GM12878 (cell line): ENCODE results near the gene FOXP4. TPM values are rescaled to one million over a fixed set of nuclear protein-coding genes. Genes with fewer than 3 reads are reported as not detected.

Source experiments
- ATAC-seq: fragments of 200-7000 bp; cut with Tn5 transposase; 3 replicates; pipeline ENCODE4 v1.9.1; 2020; ENCODE audit warnings: mild to moderate bottlenecking, moderate library complexity
- BruUV-seq: library from RNA; stranded (reverse); fragments of 400-500 nt; replicated peaks from 2 replicates; lab custom pipeline; 2021; lab: Mats Ljungman, UMichigan
- CTCF ChIA-PET: fragments of 300-600 bp; sonication (Branson Sonifier 250); formaldehyde crosslinking; extraction: SDS; loops from one replicate; lab custom pipeline; 2021; ENCODE audit warnings: inconsistent platforms; lab: Yijun Ruan, JAX
- POLR2A ChIA-PET: fragments of 350-600 bp; formaldehyde crosslinking; extraction: SDS; loops from one replicate; lab custom pipeline; 2021; ENCODE audit warnings: inconsistent platforms; lab: Charles Lee
- RAD21 ChIA-PET: fragments of 300-600 bp; sonication (Branson Sonifier 250); formaldehyde crosslinking; loops from one replicate; lab custom pipeline; 2023; ENCODE audit warnings: antibody characterized with exemption; ENCODE audit not compliant: unreplicated experiment; lab: Charles Lee
- SMC1A ChIA-PET: fragments of 300-600 bp; sonication (Branson Sonifier 250); formaldehyde crosslinking; loops from one replicate; lab custom pipeline; 2023; ENCODE audit not compliant: unreplicated experiment, uncharacterized antibody; lab: Charles Lee
- DNase-seq: peaks from one replicate; pipeline ENCODE4 v3.0.0-alpha.2; 2011; ENCODE audit warnings: low read depth, low spot score
- FAIRE-seq: peaks from 3 replicates; lab custom pipeline; 2011; peaks lifted over from hg19 to GRCh38; lab: Jason Lieb, UNC
- H2AFZ ChIP-seq: 2 replicates; pipeline ENCODE4 v1.6.0; 2011; ENCODE audit warnings: low read depth, low read length, control low read depth; ENCODE audit not compliant: control insufficient read depth
- H3K27ac ChIP-seq: 2 replicates; pipeline ENCODE4 v1.5.1; 2011; ENCODE audit warnings: control low read depth; ENCODE audit not compliant: control insufficient read depth, insufficient read depth
- H3K27me3 ChIP-seq, 2 experiments: replicated peaks in 1 of 2; 2 replicates each; pipeline versions ENCODE4 v1.6.0 to v1.6.1; 2011; ENCODE audit warnings: low read length in 1 of 2; ENCODE audit not compliant: control insufficient read depth in 2 of 2, insufficient read depth in 2 of 2
- H3K36me3 ChIP-seq, 2 experiments: 2 replicates each; pipeline ENCODE4 v1.5.1; 2011; ENCODE audit warnings: low read length in 1 of 2; ENCODE audit not compliant: control insufficient read depth in 2 of 2, insufficient read depth in 2 of 2
- H3K4me1 ChIP-seq: 2 replicates; pipeline ENCODE4 v1.6.1; 2011; ENCODE audit warnings: mild to moderate bottlenecking, low read length, moderate library complexity, mixed read lengths; ENCODE audit not compliant: control insufficient read depth, insufficient read depth
- H3K4me2 ChIP-seq: 2 replicates; pipeline ENCODE4 v1.6.0; 2011; ENCODE audit warnings: control low read depth; ENCODE audit not compliant: control insufficient read depth, insufficient read depth
- H3K4me3 ChIP-seq: fragments of 200-600 bp; sonication (generic); 2 replicates; pipeline ENCODE4 v1.5.1; 2016
- H3K79me2 ChIP-seq: 2 replicates; pipeline ENCODE4 v1.6.0; 2011; ENCODE audit warnings: low read length; ENCODE audit not compliant: control insufficient read depth, insufficient read depth
- H3K9ac ChIP-seq: 2 replicates; pipeline ENCODE4 v1.8.0; 2011; ENCODE audit warnings: low read length, control low read depth, mixed read lengths; ENCODE audit not compliant: control insufficient read depth, insufficient read depth
- H3K9me3 ChIP-seq: replicated peaks from 3 replicates; pipeline ENCODE4 v1.5.1; 2011; ENCODE audit warnings: mild to moderate bottlenecking, low read length; ENCODE audit not compliant: control insufficient read depth, insufficient read depth
- H4K20me1 ChIP-seq: 2 replicates; pipeline ENCODE4 v1.6.0; 2011; ENCODE audit not compliant: control insufficient read depth, insufficient read depth
- CBFB ChIP-seq: IDR thresholded peaks from 2 replicates; pipeline ENCODE4 v1.6.1; 2016; ENCODE audit warnings: antibody characterized with exemption, low read depth
- CTCF ChIP-seq, 3 experiments: IDR thresholded peaks in 2 of 3; conservative IDR thresholded peaks in 1 of 3; 2 replicates each; pipeline ENCODE4 v1.5.1; 2011; ENCODE audit warnings: low read depth in 3 of 3, low read length in 3 of 3, mild to moderate bottlenecking in 3 of 3, control low read depth in 2 of 3, moderate library complexity in 2 of 3, inconsistent platforms in 1 of 3, mixed read lengths in 1 of 3; ENCODE audit not compliant: control insufficient read depth in 2 of 3, insufficient read depth in 1 of 3; ENCODE audit errors: extremely low read depth in 1 of 3
- EP300 ChIP-seq, 2 experiments: fragments of 150-350 bp in 1 of 2; IDR thresholded peaks; 2 replicates each; pipeline ENCODE4 v1.6.1; 2011 to 2012; ENCODE audit warnings: low read depth in 2 of 2, low read length in 2 of 2, borderline replicate concordance in 1 of 2, improper control_type of control experiment in 1 of 2, inconsistent platforms in 1 of 2; ENCODE audit not compliant: control insufficient read depth in 1 of 2
- GABPA ChIP-seq: IDR thresholded peaks from 2 replicates; pipeline ENCODE4 v1.6.1; 2014; ENCODE audit warnings: antibody characterized with exemption, low read depth, mild to moderate bottlenecking, inconsistent platforms
- KAT2A ChIP-seq: conservative IDR thresholded peaks from 2 replicates; pipeline ENCODE4 v1.6.1; 2011; ENCODE audit warnings: low read depth, low read length; ENCODE audit not compliant: control insufficient read depth
- NRF1 ChIP-seq: conservative IDR thresholded peaks from 2 replicates; pipeline ENCODE4 v1.6.1; 2011; ENCODE audit warnings: mild to moderate bottlenecking, low read depth, low read length, improper control_type of control experiment
- PAX8 ChIP-seq: fragments of 450-650 bp; IDR thresholded peaks from 2 replicates; pipeline ENCODE4 v1.6.1; 2017; ENCODE audit warnings: mild to moderate bottlenecking, moderate library complexity
- TARDBP ChIP-seq: IDR thresholded peaks from 2 replicates; pipeline ENCODE4 v1.6.1; 2016; ENCODE audit warnings: borderline replicate concordance
- ZNF384 ChIP-seq: IDR thresholded peaks from 2 replicates; pipeline ENCODE4 v1.6.1; 2012; ENCODE audit warnings: low read depth, mild to moderate bottlenecking, low read length, improper control_type of control experiment, borderline replicate concordance
- WGBS: methylation state at CpG from one replicate; pipeline ENCODE4 v1.1.6; 2016; ENCODE audit warnings: low lambda C conversion rate; ENCODE audit not compliant: insufficient replicate concordance, insufficient coverage; ENCODE audit errors: missing lambda C conversion rate; 5-methylcytosine and 5-hydroxymethylcytosine counted together
- in situ Hi-C: fragments of 300-500 bp; cut with MboI; formaldehyde crosslinking; loops from 9 replicates; pipeline ENCODE4 v1.14.3; 2018; ENCODE audit warnings: mixed read lengths
- intact Hi-C: fragments of 100-400 bp; cut with micrococcal nuclease; formaldehyde crosslinking; loops from one replicate; pipeline ENCODE4 v1.14.2; 2022; ENCODE audit not compliant: unreplicated experiment
- polyA plus RNA-seq, 11 experiments: library from polyadenylated mRNA; depleted of rRNA in 4 of 11; unstranded in 6 of 11; stranded (reverse) in 5 of 11; fragments of >200 nt; fragmentation: Nextera tagmentation in 4 of 11; fragmentation: Illumina TruSeq in 1 of 11; extraction: Ambion mirVana in 4 of 11; extraction: Trizol in 1 of 11; gene quantifications; 1 replicate in 1 of 11; 2 replicates in 10 of 11; pipeline versions ENCODE4 v1.2.1 to v1.2.3, GENCODE V29; 2011 to 2016; ENCODE audit warnings: inconsistent platforms in 2 of 11, missing spikeins in 2 of 11, low read depth in 1 of 11
- total RNA-seq, 4 experiments: library from RNA; depleted of rRNA in 3 of 4; stranded (reverse); fragments of >200 nt in 3 of 4; fragmentation: Illumina TruSeq in 1 of 4; extraction: Trizol in 1 of 4; gene quantifications; 2 replicates each; pipeline versions ENCODE4 v1.2.1 to v1.2.3, GENCODE V29; 2013 to 2021

Gene FOXP4
- total and polyA plus RNA-seq, 10 of the 15 experiments (the other 5 are each of a cell fraction or from before 2014, with no cell fraction given): 0.31 to 46.1 (median 2.3) TPM

GRCh38 chr6:41568202-41568584 is 22.0 kb downstream of the FOXP4 start:
- ChIA-PET CTCF (no interaction called here), SMC1A (no interaction called here), POLR2A (interaction anchor here (0.6 kb wide), 1 partner anchor 9 kb away, joined by 3 read pairs; no protein-coding TSS in a partner anchor), RAD21 (no interaction called here)
- Histone ChIP-seq H3K4me1 (no peaks in the 10 kb centered on the region; the same call in 1 of the 2 replicates), H3K27me3 (no peaks in the 10 kb centered on the region), H3K9me3 (no peaks in the 10 kb centered on the region), H3K4me2 (no peak overlapping the region), H3K27ac (no peak overlapping the region), H3K9ac (no peak overlapping the region), H3K4me3 (no peak overlapping the region), H3K36me3 (peaks cover 5 to 20% of the 10 kb centered on the region in 2 experiments; a peak in 3 of 4 replicates), H2AFZ (no peak overlapping the region), H4K20me1 (no peaks in the 10 kb centered on the region), H3K79me2 (no peaks in the 10 kb centered on the region)
- intact Hi-C loops (no loop called here), in situ Hi-C loops (no loop called here)
- 97% methylated on average over 6 of the region's 6 CpGs for WGBS
- FAIRE-seq: no peak
- no TSS peak for BruUV-seq
- TF ChIP-seq CBFB: no peak
- TF ChIP-seq CTCF (IDR thresholded peaks at IDR 0.05 in 2 of 3, conservative IDR thresholded peaks at IDR 0.05 in 1 of 3; ENCODE audit: control insufficient read depth in 2 of 3, extremely low read depth in 1 of 3, insufficient read depth in 1 of 3, low read depth in 3 of 3, low read length in 3 of 3): no peak
- no peak for TF ChIP-seq TARDBP
- TF ChIP-seq ZNF384: no peak
- no peak for TF ChIP-seq KAT2A
- no peak for TF ChIP-seq PAX8
- TF ChIP-seq NRF1: no peak
- no peak for TF ChIP-seq EP300 (IDR thresholded peaks at IDR 0.05; ENCODE audit: borderline replicate concordance in 1 of 2, control insufficient read depth in 1 of 2, low read depth in 2 of 2, low read length in 2 of 2)
- TF ChIP-seq GABPA: no peak
- no peak for ATAC-seq
- DNase-seq: no peak
